GM06990 (cell line): Measurements from ENCODE around the gene DET1.
"Not testable (repeated sequence)": the region's sequence is repeated elsewhere in the genome, so short reads cannot be mapped to it uniquely, and the experiment has no call there.

Experiments
- DNase-seq: peaks from one replicate; pipeline ENCODE4 v3.0.0-alpha.2; 2011; ENCODE audit not compliant: insufficient read length; ENCODE audit errors: extremely low read depth
- H3K27me3 ChIP-seq: replicated peaks from 2 replicates; pipeline ENCODE4 v1.6.0; 2011; ENCODE audit warnings: low read length; ENCODE audit not compliant: control insufficient read depth, insufficient read depth
- H3K36me3 ChIP-seq: 2 replicates; pipeline ENCODE4 v1.5.1; 2011; ENCODE audit warnings: low read length; ENCODE audit not compliant: control insufficient read depth, insufficient read depth
- H3K4me3 ChIP-seq: replicated peaks from 2 replicates; pipeline ENCODE4 v1.5.1; 2011; ENCODE audit warnings: low read depth, mild to moderate bottlenecking, control low read depth, low read length
- CTCF ChIP-seq: IDR thresholded peaks from 2 replicates; pipeline ENCODE4 v1.5.1; 2011; ENCODE audit warnings: low read length, control low read depth, mild to moderate bottlenecking, inconsistent platforms; ENCODE audit not compliant: insufficient read depth, poor library complexity, severe bottlenecking

DET1 gene

GRCh38 chr15:88479169-88479568 lies 67.3 kb downstream of the DET1 start:
- Histone ChIP-seq H3K27me3 (no peaks in the 10 kb centered on the region), H3K4me3 (no peak overlapping the region), H3K36me3 (peaks cover 17% of the 10 kb centered on the region)
- TF ChIP-seq CTCF, result no peak
- DNase-seq, result no peak

- DNase-seq, result no peak
- Histone ChIP-seq H3K4me3 (no peak overlapping the region), H3K27me3 (no peaks in the 10 kb centered on the region), H3K36me3 (peaks cover 17% of the 10 kb centered on the region)
- no peak for TF ChIP-seq CTCF
Measured at GRCh38 chr15:88477904-88478303, 68.6 kb downstream of the DET1 start.

- no peaks in the 10 kb centered on the region for H3K27me3 ChIP-seq
- no peak overlapping the region for H3K4me3 ChIP-seq
- no peak for DNase-seq
- TF ChIP-seq CTCF, result no peak
- peaks cover 17% of the 10 kb centered on the region for H3K36me3 ChIP-seq
Measured at GRCh38 chr15:88477126-88477525, 69.4 kb downstream of the DET1 start.

- Histone ChIP-seq H3K27me3 (no peaks in the 10 kb centered on the region), H3K36me3 (peaks cover 17% of the 10 kb centered on the region), H3K4me3 (no peak overlapping the region)
- no peak for DNase-seq
- TF ChIP-seq CTCF, result peak; percentile 64
Measured at GRCh38 chr15:88476635-88477060, 69.8 kb downstream of the DET1 start.

GRCh38 chr15:88473661-88474293 lies 72.7 kb downstream of the DET1 start:
- H3K4me3 ChIP-seq, DNase-seq, H3K27me3 ChIP-seq: not testable (repeated sequence)
- peaks cover 14% of the 10 kb centered on the region for H3K36me3 ChIP-seq

- TF ChIP-seq CTCF, result no peak
- DNase-seq, result no peak
- Histone ChIP-seq H3K36me3 (peaks cover 8% of the 10 kb centered on the region), H3K27me3 (no peaks in the 10 kb centered on the region), H3K4me3 (no peak overlapping the region)
Measured at GRCh38 chr15:88472225-88472624, 74.3 kb downstream of the DET1 start.
